B cell (primary cell): ENCODE measurements around the gene CATSPERZ.

Experiments
- CTCF ChIP-seq: fragments of 200-600 bp; IDR thresholded peaks from one replicate; pipeline ENCODE4 v1.8.0; 2022; ENCODE audit warnings: antibody characterized with exemption, mild to moderate bottlenecking
- EZH2 ChIP-seq: IDR thresholded peaks from 2 replicates; pipeline ENCODE4 v1.6.1; 2012; ENCODE audit warnings: borderline replicate concordance, low read depth, mild to moderate bottlenecking, moderate library complexity, low read length; ENCODE audit not compliant: insufficient read depth, poor library complexity, severe bottlenecking

GRCh38 chr11:64314146-64314804 is 14.1 kb downstream of the CATSPERZ start:
- TF ChIP-seq CTCF (no peak), EZH2 (no peak)
